PFSK-1 (cell line): ENCODE data around the gene SSX2IP.

Source experiments
- POLR2AphosphoS5 ChIP-seq: IDR thresholded peaks from 2 replicates; pipeline ENCODE4 v1.6.1; 2012; ENCODE audit warnings: low read depth, mild to moderate bottlenecking, control low read depth, low read length, moderate library complexity
- REST ChIP-seq, 2 experiments: IDR thresholded peaks; 2 replicates each; pipeline versions ENCODE4 v1.6.1 to v1.8.0; 2011 to 2012; ENCODE audit warnings: low read depth in 2 of 2, low read length in 2 of 2, control low read depth in 1 of 2, inconsistent platforms in 1 of 2, mild to moderate bottlenecking in 1 of 2, moderate library complexity in 1 of 2; ENCODE audit not compliant: insufficient read depth in 1 of 2
- SIN3A ChIP-seq: IDR thresholded peaks from 2 replicates; pipeline ENCODE4 v1.6.1; 2012; ENCODE audit warnings: mild to moderate bottlenecking, low read length, moderate library complexity, borderline replicate concordance; ENCODE audit not compliant: insufficient read depth

- TF ChIP-seq POLR2AphosphoS5 (no peak), REST (IDR thresholded peaks at IDR 0.05; ENCODE audit: insufficient read depth in 1 of 2, low read depth in 2 of 2, low read length in 2 of 2) (no peak), SIN3A (no peak)
These were observed 45.2 kb upstream of the SSX2IP start for GRCh38 chr1:84735483-84735882.
